Mesenchymal stem cell (in vitro differentiated cells and primary cell): ENCODE data around the gene PYGB.
A peak's percentile ranks its signal among the peaks of the same experiment; 100 is the strongest.

Source experiments
- DNase-seq: peaks from one replicate; pipeline ENCODE4 v3.0.0-alpha.2; 2013
- H2AFZ ChIP-seq: one replicate; pipeline ENCODE4 v1.6.1; 2013; ENCODE audit warnings: low read depth, mild to moderate bottlenecking, control low read depth, inconsistent platforms, low read length, moderate library complexity
- H2AK5ac ChIP-seq: 2 replicates; pipeline ENCODE4 v1.6.1; 2013; ENCODE audit warnings: low read length, moderate library complexity, mild to moderate bottlenecking, inconsistent platforms; ENCODE audit not compliant: severe bottlenecking
- H2BK120ac ChIP-seq: one replicate; pipeline ENCODE4 v1.6.1; 2013; ENCODE audit warnings: low read depth, mild to moderate bottlenecking, inconsistent platforms, low read length, moderate library complexity
- H2BK12ac ChIP-seq, 2 experiments: one replicate each; pipeline ENCODE4 v1.6.1; 2013; ENCODE audit warnings: inconsistent platforms in 2 of 2, low read length in 2 of 2, mild to moderate bottlenecking in 2 of 2, moderate library complexity in 2 of 2, control low read depth in 1 of 2
- H2BK15ac ChIP-seq: one replicate; pipeline ENCODE4 v1.6.1; 2013; ENCODE audit warnings: mild to moderate bottlenecking, low read depth, inconsistent platforms; ENCODE audit not compliant: poor library complexity, severe bottlenecking
- H2BK5ac ChIP-seq: 2 replicates; pipeline ENCODE4 v1.6.1; 2013; ENCODE audit warnings: low read depth, mild to moderate bottlenecking, low read length, control low read depth, inconsistent platforms; ENCODE audit not compliant: poor library complexity, severe bottlenecking
- H3K14ac ChIP-seq, 2 experiments: one replicate each; pipeline ENCODE4 v1.6.1; 2013; ENCODE audit warnings: inconsistent platforms in 2 of 2, low read length in 2 of 2, control low read depth in 1 of 2, mild to moderate bottlenecking in 1 of 2, moderate library complexity in 1 of 2
- H3K18ac ChIP-seq, 2 experiments: one replicate each; pipeline ENCODE4 v1.6.1; 2013; ENCODE audit warnings: inconsistent platforms in 2 of 2, low read length in 2 of 2, control low read depth in 1 of 2, low read depth in 1 of 2, mild to moderate bottlenecking in 1 of 2
- H3K23ac ChIP-seq, 2 experiments: one replicate each; pipeline ENCODE4 v1.6.1; 2013; ENCODE audit warnings: inconsistent platforms in 2 of 2, low read length in 2 of 2, mild to moderate bottlenecking in 2 of 2, moderate library complexity in 2 of 2, control low read depth in 1 of 2
- H3K27ac ChIP-seq: 2 replicates; pipeline ENCODE4 v1.5.1; 2013; ENCODE audit warnings: mild to moderate bottlenecking, moderate library complexity, low read length, control low read depth, inconsistent platforms; ENCODE audit not compliant: poor library complexity, severe bottlenecking
- H3K27me3 ChIP-seq, 2 experiments: 2 replicates each; pipeline versions ENCODE4 v1.6.1 to v1.7.0; 2013; ENCODE audit warnings: low read length in 2 of 2, mild to moderate bottlenecking in 2 of 2, moderate library complexity in 2 of 2, control low read depth in 1 of 2, inconsistent platforms in 1 of 2; ENCODE audit not compliant: control insufficient read depth in 1 of 2, insufficient read depth in 1 of 2
- H3K36me3 ChIP-seq, 2 experiments: 2 replicates each; pipeline versions ENCODE4 v1.6.1 to v1.7.0; 2013; ENCODE audit warnings: low read length in 2 of 2, control low read depth in 1 of 2, inconsistent platforms in 1 of 2, low read depth in 1 of 2, mild to moderate bottlenecking in 1 of 2; ENCODE audit not compliant: insufficient read depth in 2 of 2, control insufficient read depth in 1 of 2
- H3K4ac ChIP-seq, 2 experiments: one replicate each; pipeline ENCODE4 v1.6.1; 2013; ENCODE audit warnings: inconsistent platforms in 2 of 2, low read length in 2 of 2, mild to moderate bottlenecking in 2 of 2, moderate library complexity in 2 of 2, control low read depth in 1 of 2, low read depth in 1 of 2
- H3K4me1 ChIP-seq: 2 replicates; pipeline ENCODE4 v1.6.1; 2013; ENCODE audit warnings: low read depth, low read length, control low read depth; ENCODE audit not compliant: control insufficient read depth, insufficient read depth
- H3K4me2 ChIP-seq: 2 replicates; pipeline ENCODE4 v1.6.1; 2013; ENCODE audit warnings: low read length, mild to moderate bottlenecking, inconsistent platforms; ENCODE audit not compliant: poor library complexity, severe bottlenecking
- H3K4me3 ChIP-seq, 2 experiments: 2 replicates each; pipeline versions ENCODE4 v1.5.1 to v1.7.0; 2013; ENCODE audit warnings: low read length in 2 of 2, mild to moderate bottlenecking in 2 of 2, control low read depth in 1 of 2, low read depth in 1 of 2; ENCODE audit not compliant: insufficient read depth in 1 of 2
- H3K79me1 ChIP-seq: replicated peaks from 2 replicates; pipeline ENCODE4 v1.6.1; 2013; ENCODE audit warnings: mild to moderate bottlenecking, control low read depth, low read length, inconsistent platforms; ENCODE audit not compliant: poor library complexity, severe bottlenecking
- H3K9ac ChIP-seq: 2 replicates; pipeline ENCODE4 v1.7.0; 2013; ENCODE audit warnings: mild to moderate bottlenecking, low read length, moderate library complexity
- H3K9me3 ChIP-seq: 2 replicates; pipeline ENCODE4 v1.7.0; 2013; ENCODE audit warnings: mild to moderate bottlenecking, low read length; ENCODE audit not compliant: control insufficient read depth
- H4K8ac ChIP-seq: one replicate; pipeline ENCODE4 v1.6.1; 2013; ENCODE audit warnings: inconsistent platforms, mild to moderate bottlenecking, low read length, moderate library complexity
- H4K91ac ChIP-seq: one replicate; pipeline ENCODE4 v1.6.1; 2013; ENCODE audit warnings: mild to moderate bottlenecking, low read length, inconsistent platforms
- WGBS: methylation state at CpG from one replicate; pipeline ENCODE4 v1.1.7; 2013; ENCODE audit warnings: mixed read lengths; 5-methylcytosine and 5-hydroxymethylcytosine counted together

Gene PYGB

GRCh38 chr20:25324412-25324811 lies 76.5 kb downstream of the PYGB start:
- Histone ChIP-seq H3K4me1 (peaks cover 14% of the 10 kb centered on the region), H2BK5ac (no peak overlapping the region), H3K79me1 (peaks cover 60% of the 10 kb centered on the region), H2BK12ac (no peak overlapping the region), H3K4ac (no peak overlapping the region), H2BK120ac (no peak overlapping the region), H3K27me3 (no peaks in the 10 kb centered on the region), H2BK15ac (no peak overlapping the region), H3K9ac (no peak overlapping the region), H4K8ac (no peak overlapping the region), H2AK5ac (no peak overlapping the region), H3K4me2 (no peak overlapping the region), H3K23ac (no peak overlapping the region), H3K27ac (no peak overlapping the region), H3K18ac (no peak overlapping the region), H3K4me3 (no peak overlapping the region), H2AFZ (no peak overlapping the region), H3K9me3 (no peaks in the 10 kb centered on the region), H3K36me3 (peaks cover 26 to 41% of the 10 kb centered on the region in 2 experiments), H4K91ac (no peak overlapping the region), H3K14ac (no peak overlapping the region)
- DNase-seq = no peak
- 88% methylated on average over 5 of the region's 5 CpGs for WGBS

DNA sequence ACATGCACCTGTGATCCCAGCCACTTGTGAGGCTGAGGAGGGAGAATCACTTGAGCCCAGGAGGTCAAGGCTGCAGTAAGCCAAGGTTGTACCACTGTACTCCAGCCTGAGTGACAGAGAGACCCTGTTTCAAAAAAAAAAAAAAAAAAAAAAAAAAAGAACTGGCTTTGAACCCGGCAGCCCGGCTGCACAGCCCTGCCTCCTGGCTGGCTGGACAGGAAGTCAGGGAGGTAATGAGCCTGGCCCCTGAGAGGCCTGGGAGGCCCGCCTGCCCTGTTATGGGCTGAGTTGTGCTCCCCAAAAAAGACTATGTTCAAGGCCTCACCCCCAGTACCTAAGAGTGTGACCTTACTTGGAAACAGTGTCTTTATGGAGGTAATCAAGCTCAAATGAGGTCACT lies 77.2 kb downstream of the PYGB start:
- H3K4ac ChIP-seq = no peak overlapping the region
- H4K91ac ChIP-seq = no peak overlapping the region
- no peak overlapping the region for H3K23ac ChIP-seq
- H4K8ac ChIP-seq = no peak overlapping the region
- H3K79me1 ChIP-seq = peaks cover 56% of the 10 kb centered on the region
- no peak overlapping the region for H3K4me2 ChIP-seq
- no peak overlapping the region for H3K9ac ChIP-seq
- DNase-seq = no peak
- no peak overlapping the region for H2BK120ac ChIP-seq
- H2AFZ ChIP-seq = no peak overlapping the region
- no peak overlapping the region for H3K4me3 ChIP-seq
- H2BK5ac ChIP-seq = no peak overlapping the region
- peaks cover 24 to 35% of the 10 kb centered on the region in 2 experiments for H3K36me3 ChIP-seq
- peaks cover 14% of the 10 kb centered on the region for H3K4me1 ChIP-seq
- H2BK15ac ChIP-seq = no peak overlapping the region
- H3K18ac ChIP-seq = no peak overlapping the region
- H2BK12ac ChIP-seq = no peak overlapping the region
- H3K9me3 ChIP-seq = no peaks in the 10 kb centered on the region
- no peak overlapping the region for H3K14ac ChIP-seq
- no peak overlapping the region for H3K27ac ChIP-seq
- H2AK5ac ChIP-seq = no peak overlapping the region
- no peaks in the 10 kb centered on the region for H3K27me3 ChIP-seq
- WGBS = 67% methylated on average over 3 of the region's 3 CpGs

GRCh38 chr20:25325997-25326396 lies 78.1 kb downstream of the PYGB start:
- H4K91ac ChIP-seq = no peak overlapping the region
- no peaks in the 10 kb centered on the region for H3K9me3 ChIP-seq
- no peak overlapping the region for H3K9ac ChIP-seq
- H3K27ac ChIP-seq = no peak overlapping the region
- no peak overlapping the region for H3K4me3 ChIP-seq
- no peak overlapping the region for H3K4ac ChIP-seq
- no peak overlapping the region for H3K23ac ChIP-seq
- peaks cover 21 to 28% of the 10 kb centered on the region in 2 experiments for H3K36me3 ChIP-seq
- H3K79me1 ChIP-seq = peaks cover 54% of the 10 kb centered on the region
- no peak overlapping the region for H3K18ac ChIP-seq
- no peak overlapping the region for H3K4me2 ChIP-seq
- H3K27me3 ChIP-seq = no peaks in the 10 kb centered on the region
- H2AFZ ChIP-seq = no peak overlapping the region
- H2BK5ac ChIP-seq = no peak overlapping the region
- H2BK15ac ChIP-seq = no peak overlapping the region
- no peak for DNase-seq
- WGBS = 66% methylated on average over 2 of the region's 2 CpGs
- H2BK120ac ChIP-seq = no peak overlapping the region
- no peak overlapping the region for H3K14ac ChIP-seq
- no peak overlapping the region for H4K8ac ChIP-seq
- no peak overlapping the region for H2BK12ac ChIP-seq
- H3K4me1 ChIP-seq = peaks cover 14% of the 10 kb centered on the region
- no peak overlapping the region for H2AK5ac ChIP-seq

DNA sequence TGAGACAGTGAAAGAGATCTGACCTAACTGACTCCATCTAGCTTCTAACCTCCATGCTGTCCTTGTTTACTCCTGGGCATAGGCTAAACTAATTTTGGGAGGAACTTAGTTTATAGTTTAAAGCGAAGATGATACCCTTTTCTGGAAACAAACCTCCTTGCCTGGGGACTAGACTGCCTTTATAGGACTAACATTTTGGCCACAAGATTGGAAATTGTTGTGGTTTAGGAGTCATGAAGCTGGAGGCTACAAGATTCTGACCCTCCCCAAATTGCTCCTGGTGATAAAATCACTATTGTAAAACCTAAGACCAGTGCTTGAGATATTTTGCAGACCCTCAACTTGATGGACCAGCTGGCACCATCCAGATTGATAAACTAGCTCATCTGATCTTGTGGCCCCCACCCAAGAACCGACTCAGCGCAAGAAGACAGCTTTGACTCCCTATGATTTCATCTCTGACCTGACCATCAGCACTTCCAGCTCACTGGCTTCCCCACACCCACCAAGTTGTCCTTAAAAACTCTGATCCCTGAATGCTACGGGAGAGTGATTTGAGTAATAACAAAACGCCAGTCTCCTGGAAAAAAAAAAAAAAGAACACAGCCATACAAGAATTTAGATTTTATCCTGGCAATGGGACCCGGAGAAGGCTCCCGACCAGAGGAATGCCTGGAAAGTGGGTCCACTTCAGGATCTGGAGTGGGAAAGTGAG lies 79.8 kb downstream of the PYGB start:
- no peak overlapping the region for H4K91ac ChIP-seq
- H2BK15ac ChIP-seq = no peak overlapping the region
- 97% methylated on average over 6 of the region's 7 CpGs for WGBS
- H2BK5ac ChIP-seq = no peak overlapping the region
- peak overlapping the region; percentile 2 for H4K8ac ChIP-seq
- no peak overlapping the region for H3K18ac ChIP-seq
- H3K9ac ChIP-seq = peak overlapping the region; percentile 33
- no peak overlapping the region for H2AFZ ChIP-seq
- H2BK120ac ChIP-seq = no peak overlapping the region
- no peak overlapping the region for H3K14ac ChIP-seq
- H2AK5ac ChIP-seq = peak overlapping the region; percentile 84
- peaks cover 12% of the 10 kb centered on the region for H3K4me1 ChIP-seq
- H3K23ac ChIP-seq = no peak overlapping the region
- H3K79me1 ChIP-seq = peaks cover 48% of the 10 kb centered on the region
- H3K4me2 ChIP-seq = peak overlapping the region; percentile 42
- H2BK12ac ChIP-seq = no peak overlapping the region
- peaks cover 9 to 20% of the 10 kb centered on the region in 2 experiments for H3K36me3 ChIP-seq
- no peaks in the 10 kb centered on the region for H3K27me3 ChIP-seq
- DNase-seq = no peak
- H3K4me3 ChIP-seq = no peak overlapping the region
- H3K4ac ChIP-seq = no peak overlapping the region
- no peaks in the 10 kb centered on the region for H3K9me3 ChIP-seq
- H3K27ac ChIP-seq = no peak overlapping the region
